Measurements from ENCODE around the gene NDE1. TPM values are rescaled to one million over a fixed set of nuclear protein-coding genes. Genes with fewer than 3 reads are reported as not detected.

Gene NDE1
- total and polyA plus RNA-seq, 2 of the 4 experiments (the other 2 are of a cell fraction), result 22.7 to 29.2 TPM

GRCh38 chr16:15747937-15748336 is 97.9 kb downstream of the NDE1 start:
- Histone ChIP-seq H3K4me1 (ENCODE audit: control insufficient read depth, insufficient read depth, low read length) (no peaks in the 10 kb centered on the region), H3K9ac (ENCODE audit: low read depth, low read length) (no peak overlapping the region), H3K4me3 (ENCODE audit: insufficient read depth, low read depth, low read length) (no peak overlapping the region), H4K8ac (ENCODE audit: low read depth in 2 of 2, low read length in 2 of 2) (no peak overlapping the region), H3K23ac (ENCODE audit: low read depth, low read length) (no peak overlapping the region), H3K56ac (ENCODE audit: extremely low read depth, insufficient read depth, low read length) (no peak overlapping the region), H3K14ac (replicated peaks; ENCODE audit: low read depth, low read length) (no peak overlapping the region), H3K9me1 (ENCODE audit: insufficient read depth, low read length) (no peaks in the 10 kb centered on the region), H3K18ac (ENCODE audit: low read depth, low read length) (no peak overlapping the region), H2BK120ac (ENCODE audit: low read depth, low read length) (no peak overlapping the region), H3K4ac (ENCODE audit: low read depth, low read length) (no peak overlapping the region), H3K79me1 (ENCODE audit: low read depth in 1 of 2, low read length in 2 of 2) (no peaks in the 10 kb centered on the region), H2AK5ac (ENCODE audit: low read depth, low read length) (no peak overlapping the region), H3K9me3 (ENCODE audit: control insufficient read depth, insufficient read depth, low read length) (no peaks in the 10 kb centered on the region), H2AK9ac (replicated peaks; ENCODE audit: low read depth, low read length, poor library complexity) (no peak overlapping the region), H4K5ac (ENCODE audit: low read depth, low read length) (no peak overlapping the region), H2BK15ac (ENCODE audit: low read depth, low read length) (no peak overlapping the region), H3K36me3 (ENCODE audit: control insufficient read depth, insufficient read depth, low read length) (no peaks in the 10 kb centered on the region), H4K20me1 (ENCODE audit: insufficient read depth, low read length) (no peaks in the 10 kb centered on the region), H3K4me2 (ENCODE audit: low read depth, low read length) (no peak overlapping the region), H2BK5ac (ENCODE audit: low read depth, low read length, poor library complexity, severe bottlenecking) (no peak overlapping the region), H3K27ac (ENCODE audit: insufficient read depth, low read length) (no peak overlapping the region), H2BK20ac (ENCODE audit: low read depth, low read length) (no peak overlapping the region), H3K27me3 (ENCODE audit: control insufficient read depth, insufficient read depth, low read length) (no peaks in the 10 kb centered on the region), H2AFZ (replicated peaks; ENCODE audit: low read length, poor library complexity) (no peak overlapping the region), H4K91ac (ENCODE audit: insufficient read depth, low read depth, low read length) (no peak overlapping the region)
- 90% methylated on average over 7 of the region's 14 CpGs; no CpG with 5 or more reads in 1 of the 2 experiments for WGBS, 2 experiments (ENCODE audit: extremely low coverage in 2 of 2, insufficient read length in 1 of 2)
- DNase-seq (no peak), ATAC-seq (ENCODE audit: low read depth) (no peak)
- intact Hi-C loops (cut with micrococcal nuclease), result no loop called here
- TF ChIP-seq FOS (IDR thresholded peaks at IDR 0.05; ENCODE audit: low read depth, low read length) (no peak), SMC3 (IDR thresholded peaks at IDR 0.05; ENCODE audit: low read depth, low read length) (no peak), MAZ (IDR thresholded peaks at IDR 0.05; ENCODE audit: borderline replicate concordance, low read depth, low read length) (no peak), MAFK (IDR thresholded peaks at IDR 0.05; ENCODE audit: low read depth, low read length) (no peak)
- in situ Hi-C loops (cut with MboI; ENCODE audit: low sequenced_read_pairs), result no loop called here
- no TSS peak for BruUV-seq (replicated peaks)
- ChIA-PET POLR2A (ENCODE audit: unreplicated experiment) (no interaction called here), CTCF (no interaction called here)
- dilution Hi-C loops (cut with HindIII; ENCODE audit: low sequenced_read_pairs, unreplicated experiment), result no loop called here

Data from IMR-90 (cell line).